NCI-H510A treated with DMSO at 0.1 percent for 48 hours (cell line): ENCODE results near the gene APOBEC3G.

Experiments used
- DNase-seq: peaks from one replicate; lab custom pipeline; 2025; lab: John Stamatoyannopoulos, UW

APOBEC3G gene

GRCh38 chr22:39091126-39092081 is 14.3 kb downstream of the APOBEC3G start:
- DNase-seq = no peak

- no peak for DNase-seq
Observed at GRCh38 chr22:39092111-39092862, 15.2 kb downstream of the APOBEC3G start.

- no peak for DNase-seq
Observed at GRCh38 chr22:39094717-39095389, 17.8 kb downstream of the APOBEC3G start.

- DNase-seq = no peak
Observed at GRCh38 chr22:39095971-39096370, 18.9 kb downstream of the APOBEC3G start.

- DNase-seq = no peak
Observed at GRCh38 chr22:39097098-39098020, 20.3 kb downstream of the APOBEC3G start, which contains the start of gene APOBEC3H. APOBEC3H (plus strand) TSS chr22:39097244; CDS start chr22:39100279, 3,035 bp downstream.

- peak; percentile 16 for DNase-seq
Observed at GRCh38 chr22:39098026-39098425, 21.0 kb downstream of the APOBEC3G start.

GRCh38 chr22:39098576-39098975 is 21.5 kb downstream of the APOBEC3G start:
- DNase-seq = no peak

- no peak for DNase-seq
Observed at GRCh38 chr22:39101226-39101625, 24.2 kb downstream of the APOBEC3G start.

- DNase-seq = no peak
Observed at GRCh38 chr22:39103431-39103830, 26.4 kb downstream of the APOBEC3G start.

GRCh38 chr22:39106326-39106725 is 29.3 kb downstream of the APOBEC3G start:
- no peak for DNase-seq

- no peak for DNase-seq
Observed at GRCh38 chr22:39108487-39108886, 31.4 kb downstream of the APOBEC3G start.

GRCh38 chr22:39109361-39109760 is 32.3 kb downstream of the APOBEC3G start:
- DNase-seq = no peak

GRCh38 chr22:39110631-39111561 is 33.8 kb downstream of the APOBEC3G start:
- DNase-seq = peak; percentile 25

GRCh38 chr22:39114112-39114511 is 37.0 kb downstream of the APOBEC3G start:
- no peak for DNase-seq

- DNase-seq = no peak
Observed at GRCh38 chr22:39115570-39115969, 38.5 kb downstream of the APOBEC3G start.

GRCh38 chr22:39115977-39116621 is 39.0 kb downstream of the APOBEC3G start:
- DNase-seq = no peak

GRCh38 chr22:39117585-39118191 is 40.6 kb downstream of the APOBEC3G start:
- DNase-seq = peak; percentile 27

GRCh38 chr22:39120983-39121382 is 43.9 kb downstream of the APOBEC3G start:
- DNase-seq = no peak
